ENCODE measurements around the gene SCAI.
"Not testable (repeated sequence)": the region's sequence is repeated elsewhere in the genome, so short reads cannot be mapped to it uniquely, and the experiment has no call there.

Gene SCAI

DNA sequence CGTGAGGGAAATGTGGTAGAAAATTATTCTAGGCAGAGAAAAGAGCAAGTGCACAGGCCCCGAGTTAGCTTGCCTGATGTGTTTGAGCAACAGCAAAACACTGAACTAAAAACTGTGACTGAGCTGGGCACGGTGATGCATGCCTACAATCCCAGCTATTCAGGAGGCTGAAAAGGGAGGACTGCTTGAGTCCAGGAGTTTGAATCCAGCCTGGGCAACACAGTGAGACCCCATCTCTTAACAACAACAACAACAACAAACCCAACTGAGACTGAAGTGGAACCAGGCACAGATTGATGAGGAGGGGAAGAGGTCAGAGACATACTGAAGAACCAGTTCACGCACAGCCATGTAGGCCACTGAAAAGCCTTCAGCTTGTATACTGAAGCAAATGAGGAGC, 42.5 kb downstream of the SCAI start:
- DNase-seq = no peak

DNA sequence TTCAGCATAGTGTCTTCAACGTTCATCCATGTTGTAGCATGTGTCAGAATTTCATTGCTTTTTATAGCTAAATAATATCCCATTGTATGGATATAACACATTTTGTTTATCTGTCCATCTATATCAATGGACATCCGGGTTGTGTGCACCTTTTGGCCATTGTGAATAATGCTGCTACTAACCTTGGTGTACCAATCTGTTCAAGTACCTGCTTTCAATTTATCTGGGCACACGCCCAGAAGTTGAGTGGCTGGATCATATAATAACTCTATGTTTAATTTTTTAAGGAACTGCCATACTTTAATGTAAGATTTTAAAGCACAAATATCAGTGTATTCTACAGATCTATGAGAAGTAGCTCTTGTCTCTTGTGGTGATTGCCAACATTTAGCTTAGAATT, 43.5 kb downstream of the SCAI start:
- DNase-seq = no peak

DNA sequence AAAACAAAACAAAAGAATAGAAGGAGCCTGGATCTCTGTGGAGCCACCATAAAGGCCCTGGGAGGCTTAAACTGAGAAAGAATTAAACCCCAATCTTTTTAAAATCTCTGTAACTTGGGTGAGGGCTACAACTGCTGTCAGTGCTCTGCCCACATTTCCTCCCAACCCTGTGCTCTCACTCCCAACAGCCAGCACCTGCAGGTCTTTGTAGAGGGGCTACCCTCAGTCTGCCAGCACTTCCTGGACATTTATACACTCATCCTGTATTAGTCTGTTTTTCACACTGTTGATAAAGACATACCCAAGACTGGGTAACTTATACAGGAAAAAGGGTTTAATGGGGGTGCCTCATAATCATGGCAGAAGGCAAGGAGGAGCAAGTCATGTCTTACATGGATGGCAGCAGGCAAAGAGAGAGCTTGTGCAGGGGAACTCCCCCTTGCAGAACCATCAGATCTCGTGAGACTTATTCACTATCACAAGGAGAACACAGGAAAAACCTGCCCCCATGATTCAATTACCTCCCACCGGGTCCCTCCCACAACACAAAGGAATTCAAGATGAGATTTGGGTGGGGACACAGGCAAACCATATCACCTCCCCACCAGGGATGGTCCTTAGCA, 47.4 kb downstream of the SCAI start:
- no peak for DNase-seq

DNA sequence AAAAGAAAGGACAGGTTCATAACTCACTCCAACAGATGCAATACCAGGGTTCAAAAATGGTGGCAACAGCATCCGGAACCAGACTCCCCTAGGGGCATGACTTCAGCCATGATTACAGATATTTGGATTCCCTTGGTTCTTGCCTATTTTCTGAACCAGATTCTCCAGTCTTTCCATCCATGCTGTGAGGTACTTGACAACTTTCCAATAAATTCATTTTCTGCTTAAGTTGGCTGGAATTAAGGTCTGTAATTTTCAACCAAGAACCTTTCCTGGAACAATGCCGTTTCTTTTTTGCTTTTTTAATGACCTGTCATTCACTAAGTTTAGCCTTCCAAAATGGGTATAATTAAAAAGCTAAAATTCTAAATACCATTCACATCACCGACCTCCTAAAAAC, 52.2 kb downstream of the SCAI start:
- no peak for DNase-seq

DNA sequence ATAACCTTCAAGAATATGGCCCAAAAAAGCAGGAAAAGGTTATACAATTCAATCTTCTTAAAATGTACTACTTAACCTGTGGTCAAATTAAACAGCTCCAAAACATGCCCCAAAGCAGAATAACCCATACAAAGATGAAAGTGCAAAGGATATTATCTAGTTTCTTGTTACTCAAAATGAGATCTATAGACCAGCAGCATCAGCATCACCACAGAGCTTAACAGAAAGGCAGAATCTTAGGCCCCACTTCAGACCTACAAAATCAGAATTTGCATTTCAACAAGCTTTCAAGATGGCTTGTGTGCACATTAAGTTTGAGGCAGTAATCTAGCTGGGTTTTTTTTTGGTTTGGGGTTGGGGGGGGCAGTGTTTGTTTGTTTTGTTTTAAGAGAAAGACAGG, 54.0 kb downstream of the SCAI start:
- DNase-seq = no peak

DNA sequence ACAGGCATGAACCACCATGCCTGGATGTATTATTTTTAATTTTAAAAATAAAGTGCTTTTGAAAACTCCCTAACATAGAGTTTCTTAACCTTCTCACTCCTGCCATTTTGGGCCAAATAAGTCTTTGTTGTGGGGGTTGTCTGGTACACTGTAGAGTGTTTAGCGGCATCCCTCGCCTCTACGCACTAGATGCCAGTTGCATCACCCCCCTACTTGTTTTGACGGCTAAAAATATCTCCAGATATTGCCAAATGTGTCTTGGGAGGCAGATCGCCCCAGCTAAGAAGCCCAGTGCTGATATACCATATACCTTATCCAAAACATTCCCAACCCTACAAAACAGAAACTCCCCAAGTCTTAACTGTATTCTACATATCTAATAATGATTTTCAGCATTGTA, 54.6 kb downstream of the SCAI start:
- no peak for DNase-seq

DNA sequence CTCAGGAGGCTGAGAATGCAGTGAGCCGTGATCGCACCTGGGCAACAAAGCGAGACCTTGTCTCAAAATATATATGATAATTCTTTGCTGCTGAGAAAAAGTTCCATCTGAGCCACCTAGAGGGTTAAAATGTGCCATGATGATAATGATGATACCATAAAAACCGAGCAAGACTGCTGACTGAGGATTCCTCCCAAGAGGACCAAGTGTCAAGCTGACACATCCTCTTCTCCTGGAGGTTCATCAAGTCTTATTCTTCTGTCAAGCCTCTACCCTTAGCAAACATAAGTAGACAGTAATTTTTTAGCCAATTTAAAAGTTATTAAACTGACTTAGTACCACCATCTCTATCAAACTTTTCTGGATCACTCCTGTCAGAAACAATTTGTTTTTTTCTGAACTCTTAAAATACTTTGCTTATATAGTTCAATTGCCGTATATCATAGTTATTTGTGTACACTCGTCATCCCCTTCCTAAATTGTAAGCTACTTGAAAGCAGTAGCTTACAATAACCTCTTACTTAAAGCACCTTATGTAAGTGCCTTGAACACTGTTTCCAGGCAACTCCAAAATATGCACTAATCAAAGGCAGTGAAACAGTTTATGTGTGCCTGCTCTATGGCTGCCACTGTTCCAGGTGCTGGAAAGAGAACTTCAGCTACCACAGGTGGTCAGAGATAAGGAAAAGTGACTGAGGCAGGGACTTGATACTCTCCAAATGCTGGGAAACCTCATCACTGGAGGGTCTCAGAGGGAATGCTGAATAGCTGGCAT, 57.4 kb downstream of the SCAI start:
- no peak for DNase-seq

DNA sequence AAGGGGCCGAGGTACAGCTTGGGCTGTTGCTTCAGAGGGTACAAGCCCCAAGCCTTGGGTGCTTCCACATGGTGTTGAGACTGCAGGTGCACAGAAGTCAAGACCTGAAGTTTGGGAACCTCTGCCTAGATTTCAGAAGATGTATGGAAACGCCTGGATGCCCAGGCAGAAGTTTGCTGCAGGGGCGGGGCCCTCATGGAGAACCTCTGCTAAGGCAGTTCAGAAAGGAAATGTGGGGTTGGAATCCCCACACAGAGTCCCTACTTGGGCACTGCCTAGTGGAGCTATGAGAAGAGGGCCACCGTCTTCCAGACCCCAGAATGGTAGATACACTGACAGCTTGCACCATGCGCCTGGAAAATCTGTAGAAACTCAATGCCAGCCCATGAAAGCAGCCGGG, 61.1 kb downstream of the SCAI start:
- not testable (repeated sequence) for DNase-seq

DNA sequence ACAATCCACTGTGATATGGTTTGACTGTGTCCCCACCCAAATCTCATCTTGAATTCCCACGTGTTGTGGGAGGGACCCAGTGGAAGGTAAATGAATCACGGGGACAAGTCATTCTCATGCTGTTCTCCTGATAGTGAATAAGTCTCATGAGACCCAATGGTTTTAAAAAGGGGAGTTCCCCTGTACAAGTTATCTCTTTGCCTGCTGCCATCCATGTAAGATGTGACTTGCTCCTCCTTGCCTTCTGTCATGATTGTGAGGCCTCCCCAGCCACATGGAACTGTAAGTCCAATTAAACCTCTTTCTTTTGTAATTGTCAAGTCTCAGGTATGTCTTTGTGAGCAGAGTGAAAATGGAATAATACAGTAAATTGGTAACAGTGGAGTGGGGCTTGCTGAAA, 62.5 kb downstream of the SCAI start:
- DNase-seq = not testable (repeated sequence)

DNA sequence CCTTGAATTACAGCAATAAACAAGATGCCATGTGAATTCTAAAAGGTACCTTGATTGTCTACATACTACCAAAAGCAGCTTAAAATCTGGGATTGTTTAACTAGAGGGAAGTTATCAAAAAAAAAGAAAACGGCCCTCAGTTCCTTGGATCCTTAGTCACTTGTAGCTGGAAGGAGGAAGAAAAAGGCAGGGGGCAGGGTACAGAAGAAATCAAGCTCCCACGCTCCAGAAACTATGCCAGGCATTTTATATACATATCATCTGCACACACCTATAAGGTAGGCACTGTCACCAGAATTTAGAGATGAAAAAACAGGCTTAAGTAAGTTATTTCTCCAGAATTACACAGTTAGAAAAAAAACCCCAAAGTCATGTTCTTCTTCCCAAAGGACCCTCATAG, 63.4 kb downstream of the SCAI start:
- no peak for DNase-seq

DNA sequence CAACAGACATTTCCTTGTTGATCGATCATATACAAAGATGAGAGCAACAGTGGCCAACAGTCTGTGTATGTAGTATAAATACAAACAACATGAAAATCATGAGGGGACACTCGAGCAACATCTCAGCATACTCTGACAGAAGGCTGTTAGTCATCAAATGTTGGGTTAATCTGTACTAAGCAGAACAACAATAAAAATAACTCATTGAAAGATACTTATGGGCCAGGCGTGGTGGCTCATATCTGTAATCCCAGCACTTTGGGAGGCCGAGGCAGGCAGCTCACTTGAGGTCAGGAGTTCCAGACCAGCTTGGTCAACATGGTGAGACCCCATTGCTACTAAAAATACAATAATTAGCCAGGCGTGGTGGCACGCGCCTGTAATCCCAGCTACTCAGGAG, 67.3 kb downstream of the SCAI start:
- no peak for DNase-seq

DNA sequence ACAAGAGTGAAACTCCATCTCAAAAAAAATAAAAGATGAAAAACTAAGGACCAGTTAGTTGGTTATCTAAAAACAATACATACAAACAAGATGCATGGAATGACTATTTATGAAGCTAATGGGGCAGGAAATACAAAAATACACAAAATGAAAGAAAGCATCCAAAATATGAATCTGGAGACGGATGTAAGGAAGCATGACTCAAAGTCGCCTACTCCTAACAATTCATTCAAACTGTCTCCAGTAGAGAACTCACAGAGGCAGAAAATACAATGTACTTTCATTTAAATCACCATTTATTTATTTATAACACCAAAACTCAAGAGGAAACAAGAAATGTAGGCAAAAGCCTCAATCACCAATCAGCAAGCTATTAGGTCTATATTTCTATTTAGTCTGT, 68.4 kb downstream of the SCAI start:
- no peak for DNase-seq

DNA sequence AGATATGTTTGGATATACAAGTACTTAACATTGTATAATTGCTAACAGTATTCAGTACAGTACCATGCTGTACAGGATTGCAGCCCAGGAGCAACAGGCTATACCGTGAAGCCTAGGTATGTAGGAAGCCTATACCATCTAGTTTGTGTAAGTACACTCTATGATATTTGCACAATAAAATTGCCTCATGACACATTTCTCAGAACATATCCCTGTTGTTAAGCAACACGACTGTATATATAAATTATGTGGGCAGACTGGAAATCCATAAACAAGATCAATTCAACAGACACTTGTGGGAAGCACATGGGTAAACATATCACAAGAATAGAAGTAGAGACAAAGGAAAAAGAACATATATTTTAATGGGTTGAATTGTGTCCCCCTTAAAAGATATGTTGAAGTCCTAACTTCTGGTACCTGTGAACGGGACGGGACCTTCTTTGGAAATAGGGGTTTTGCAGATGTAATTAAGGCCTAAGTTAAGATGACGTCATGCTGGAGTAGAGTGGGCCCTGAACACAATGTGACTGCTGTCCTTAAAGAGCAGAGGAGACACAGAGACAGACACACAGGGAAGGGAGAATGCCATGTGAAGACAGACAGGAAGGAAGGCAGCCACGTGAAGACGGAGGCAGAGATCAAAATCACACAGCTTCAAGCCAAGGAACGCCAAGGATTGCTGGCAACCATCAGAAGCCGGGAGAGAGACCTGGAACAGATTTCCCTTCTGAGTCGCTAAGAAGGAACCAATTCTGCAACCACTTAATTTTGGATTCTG, 76.3 kb downstream of the SCAI start:
- DNase-seq = no peak

DNA sequence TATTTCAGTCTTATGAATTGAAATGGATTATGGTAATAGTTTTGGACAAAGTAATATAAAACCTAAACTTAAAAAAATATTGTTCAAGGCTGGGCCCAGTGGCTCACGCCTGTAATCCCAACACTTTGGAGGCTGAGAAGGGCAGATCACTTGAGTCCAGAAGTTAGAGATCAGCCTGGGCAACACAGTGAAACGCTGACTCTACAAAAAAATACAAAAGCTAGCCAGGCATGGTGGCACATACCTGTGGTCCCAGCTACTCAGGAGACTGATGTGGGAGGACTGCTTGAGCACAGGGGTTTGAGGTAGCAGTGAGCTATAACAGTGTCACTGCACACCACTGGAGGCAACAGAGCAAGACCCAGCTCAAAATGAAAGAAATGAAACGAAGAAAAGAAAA, 81.9 kb downstream of the SCAI start:
- DNase-seq = no peak

DNA sequence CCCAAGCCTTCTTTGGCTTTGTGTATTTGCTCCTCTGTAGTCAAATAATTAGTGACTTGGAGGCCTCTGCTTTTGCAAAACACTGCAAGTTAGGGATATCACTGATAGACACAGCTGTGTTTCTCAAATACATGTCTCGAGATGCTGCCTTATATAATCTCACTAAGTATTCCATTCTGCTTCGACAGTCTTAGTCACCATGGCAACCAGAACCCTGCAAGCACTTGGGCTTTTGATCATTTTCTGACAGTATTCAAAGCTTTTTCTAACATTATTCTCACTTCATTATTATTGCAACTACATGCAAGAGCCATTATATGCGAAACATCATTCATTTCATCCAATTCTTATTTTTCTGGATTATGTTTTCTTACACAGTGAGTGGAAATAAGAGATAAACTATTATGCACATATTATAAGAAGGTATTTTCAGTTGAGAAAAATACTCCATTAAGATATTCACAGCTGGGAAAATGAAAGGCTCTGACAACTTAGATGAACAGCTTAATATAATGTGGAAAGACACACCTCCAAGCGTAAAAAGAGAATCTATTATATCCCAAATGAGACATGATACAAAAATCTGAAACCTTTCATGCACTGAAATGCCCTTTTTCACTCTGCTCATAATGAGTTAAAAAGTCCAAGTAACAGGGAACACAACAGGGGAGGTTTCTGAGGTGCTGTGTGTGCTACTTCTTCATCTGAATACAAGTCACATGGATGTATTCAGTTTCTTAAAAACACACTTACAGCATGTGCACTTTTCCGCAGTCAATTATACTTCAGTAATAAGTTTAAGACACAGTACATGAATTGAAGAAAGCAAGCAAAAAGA, 93.9 kb downstream of the SCAI start:
- DNase-seq = no peak

DNA sequence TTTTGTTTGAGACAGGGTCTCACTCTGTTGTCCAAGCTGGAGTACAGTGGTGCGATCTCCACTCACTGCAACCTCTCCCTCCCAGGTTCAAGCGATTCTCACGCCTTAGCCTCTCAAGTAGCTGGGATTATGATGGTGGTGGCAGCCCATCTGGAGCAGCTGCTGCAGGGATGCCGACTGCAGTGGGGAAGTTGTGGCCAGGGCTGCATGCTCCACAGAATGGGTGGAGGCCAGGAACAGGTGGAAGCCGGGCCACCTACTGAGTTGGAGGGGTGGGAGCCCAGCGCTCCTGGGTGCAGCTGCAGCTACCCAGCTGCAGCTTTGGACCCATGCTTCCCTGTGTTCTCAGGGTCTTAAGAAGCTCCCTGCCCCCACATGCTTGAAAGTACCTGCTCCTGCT, 99.7 kb downstream of the SCAI start:
- DNase-seq = no peak

DNA sequence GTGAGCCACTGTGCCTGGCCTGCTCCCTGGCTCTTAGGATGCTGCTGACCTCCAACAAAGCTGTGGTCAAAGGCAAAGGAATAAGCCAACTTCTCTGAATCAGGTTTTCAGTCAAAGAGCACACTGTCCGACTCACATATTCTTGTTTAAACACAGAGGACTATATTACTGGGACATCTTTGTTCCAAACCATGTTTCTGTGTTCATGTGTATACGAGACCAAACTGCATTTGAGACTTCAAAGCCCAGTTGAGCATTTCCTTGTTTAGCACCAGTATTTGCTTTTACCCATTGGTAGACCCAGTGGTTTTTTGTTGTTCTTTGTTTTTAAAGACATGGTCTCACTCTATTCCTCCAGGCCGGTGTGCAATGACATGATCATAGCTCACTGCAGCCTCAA, 100.2 kb downstream of the SCAI start:
- no peak for DNase-seq

DNA sequence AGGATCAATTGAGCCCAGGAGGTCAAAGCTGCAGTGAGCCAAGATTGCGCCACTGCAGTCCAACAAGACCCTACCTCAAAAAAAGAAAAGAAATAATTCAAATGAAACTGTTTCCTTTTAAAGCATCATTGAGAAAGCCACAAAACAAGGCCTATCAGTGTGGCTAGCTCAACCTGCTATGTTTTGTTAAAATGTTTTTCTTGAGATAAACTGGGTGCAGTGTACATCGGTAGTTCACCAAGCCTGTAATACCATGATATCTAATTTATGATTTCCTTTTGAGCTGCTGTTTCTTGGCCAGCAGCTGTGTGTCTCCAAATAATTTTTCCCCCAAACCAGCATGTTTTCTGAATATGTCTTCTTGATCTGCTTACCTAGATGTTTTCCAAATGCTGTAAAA, 105.2 kb downstream of the SCAI start:
- no peak for DNase-seq

DNA sequence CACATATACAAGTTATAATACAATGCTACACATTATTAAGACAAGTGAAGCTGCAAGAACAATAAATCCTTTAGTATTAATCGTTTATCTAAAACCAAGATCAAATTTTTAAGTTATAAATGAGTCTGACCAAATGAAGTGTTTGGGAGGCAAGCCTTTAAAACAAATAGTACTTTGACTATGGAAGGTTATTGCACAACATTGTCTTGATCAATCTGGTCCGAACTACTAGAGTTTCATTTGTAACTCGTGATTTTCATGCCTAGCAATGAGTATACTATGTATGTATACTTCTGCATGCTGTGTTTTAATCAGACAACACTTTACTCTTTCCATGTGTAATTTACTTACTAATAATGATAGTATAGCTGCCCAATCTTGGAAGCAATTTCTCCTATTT, 115.3 kb downstream of the SCAI start:
- no peak for DNase-seq

DNA sequence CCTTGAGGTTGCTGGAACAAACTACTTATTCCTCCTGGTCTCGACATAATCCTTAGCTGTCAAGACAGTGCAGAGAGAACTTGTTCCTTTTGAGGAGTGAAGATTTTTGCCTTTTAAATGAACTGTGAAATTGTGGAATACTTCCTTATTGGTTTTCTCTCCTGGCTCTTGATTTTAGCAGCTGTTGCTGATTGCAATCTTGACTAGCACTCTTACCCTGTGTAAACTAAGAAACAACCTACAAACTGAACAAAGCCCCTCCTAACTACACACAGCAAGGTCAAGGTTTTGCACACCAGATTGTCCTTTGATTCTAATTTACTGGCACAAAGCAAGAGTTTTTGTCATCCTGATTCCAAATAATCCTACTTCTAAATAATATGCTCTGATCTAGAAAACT, 118.4 kb downstream of the SCAI start:
- no peak for DNase-seq

DNA sequence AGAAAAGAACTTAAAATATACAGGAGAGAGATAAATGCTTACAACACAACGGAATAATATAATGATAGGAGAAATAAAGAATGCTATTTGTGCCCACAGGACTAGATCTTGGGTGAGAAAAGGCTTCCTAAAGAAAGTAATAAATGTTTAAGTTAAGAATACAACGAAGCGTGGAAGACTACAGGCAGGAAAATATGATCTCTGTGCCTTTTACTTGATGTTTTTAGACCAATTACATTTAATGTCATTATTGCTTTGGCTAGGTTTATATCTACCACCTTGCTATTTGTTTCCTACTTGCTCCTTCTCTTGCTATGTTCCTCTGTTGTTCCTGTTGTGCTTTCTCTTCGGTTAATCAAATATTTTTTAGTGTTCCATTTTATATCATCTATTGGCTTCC, 122.3 kb downstream of the SCAI start:
- DNase-seq = no peak

DNA sequence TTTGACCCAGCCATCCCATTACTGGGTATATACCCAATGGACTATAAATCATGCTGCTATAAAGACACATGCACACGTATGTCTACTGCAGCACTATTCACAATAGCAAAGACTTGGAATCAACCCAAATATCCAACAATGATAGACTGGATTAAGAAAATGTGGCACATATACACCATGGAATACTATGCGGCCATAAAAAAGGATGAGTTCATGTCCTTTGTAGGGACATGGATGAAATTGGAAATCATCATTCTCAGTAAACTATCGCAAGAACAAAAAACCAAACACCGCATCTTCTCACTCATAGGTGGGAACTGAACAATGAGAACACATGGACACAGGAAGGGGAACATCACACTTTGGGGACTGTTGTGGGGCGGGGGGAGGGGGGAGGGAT, 127.7 kb downstream of the SCAI start:
- not testable (repeated sequence) for DNase-seq

DNA sequence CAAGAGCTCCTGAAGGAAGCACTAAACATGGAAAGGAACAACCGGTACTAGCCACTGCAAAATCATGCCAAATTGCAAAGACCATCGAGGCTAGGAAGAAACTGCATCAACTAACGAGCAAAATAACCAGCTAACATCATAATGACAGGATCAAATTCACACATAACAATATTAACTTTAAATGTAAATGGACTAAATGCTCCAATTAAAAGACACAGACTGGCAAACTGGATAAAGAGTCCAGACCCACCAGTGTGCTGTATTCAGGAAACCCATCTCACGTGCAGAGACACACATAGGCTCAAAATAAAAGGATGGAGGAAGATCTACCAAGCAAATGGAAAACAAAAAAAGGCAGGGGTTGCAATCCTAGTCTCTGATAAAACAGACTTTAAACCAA, 131.3 kb downstream of the SCAI start:
- not testable (repeated sequence) for DNase-seq
